Measurements from ENCODE around the gene SYPL1.

SYPL1 gene

GRCh38 chr7:106089647-106090046 is 22.5 kb downstream of the SYPL1 start:
- TF ChIP-seq ELF4 (IDR thresholded peaks at IDR 0.05) (no peak), PKNOX1 (IDR thresholded peaks at IDR 0.05) (no peak), ZNF384 (IDR thresholded peaks at IDR 0.05) (no peak), TARDBP (IDR thresholded peaks at IDR 0.05) (no peak), FOXK2 (IDR thresholded peaks at IDR 0.05) (no peak), LEF1 (IDR thresholded peaks at IDR 0.05; ENCODE audit: borderline replicate concordance) (no peak), ARNT (IDR thresholded peaks at IDR 0.05) (no peak), FOXA1 (IDR thresholded peaks at IDR 0.05) (no peak), SP1 (IDR thresholded peaks at IDR 0.05) (no peak)
- POLR2A ChIA-PET, result no interaction called here
- no peak for DNase-seq (ENCODE audit: extremely low spot score)
- CTCF ChIA-PET, result no interaction called here

GRCh38 chr7:106088014-106088413 is 24.1 kb downstream of the SYPL1 start:
- ChIA-PET POLR2A (no interaction called here), CTCF (no interaction called here)
- DNase-seq (ENCODE audit: extremely low spot score), result no peak
- TF ChIP-seq ZNF384 (IDR thresholded peaks at IDR 0.05) (no peak), SUZ12 (IDR thresholded peaks at IDR 0.05) (no peak)

- DNase-seq (ENCODE audit: extremely low spot score), result no peak
- TF ChIP-seq L3MBTL2 (conservative IDR thresholded peaks at IDR 0.05) (no peak), SUZ12 (IDR thresholded peaks at IDR 0.05) (no peak), LEF1 (IDR thresholded peaks at IDR 0.05; ENCODE audit: borderline replicate concordance) (no peak), PKNOX1 (IDR thresholded peaks at IDR 0.05) (no peak), BHLHE40 (IDR thresholded peaks at IDR 0.05; ENCODE audit: borderline replicate concordance) (no peak), SP1 (IDR thresholded peaks at IDR 0.05) (no peak), TARDBP (IDR thresholded peaks at IDR 0.05) (no peak)
- ChIA-PET CTCF (interaction anchor here (0.7 kb wide), 1 partner anchor 68 kb away, joined by 3 read pairs; no protein-coding TSS in a partner anchor), POLR2A (no interaction called here)
Measured at GRCh38 chr7:106086062-106086461, 26.1 kb downstream of the SYPL1 start.

GRCh38 chr7:106085015-106085414 is 27.1 kb downstream of the SYPL1 start:
- TF ChIP-seq FOXA1 (IDR thresholded peaks at IDR 0.05) (no peak), FOXK2 (IDR thresholded peaks at IDR 0.05) (no peak), L3MBTL2 (conservative IDR thresholded peaks at IDR 0.05) (no peak), ARNT (IDR thresholded peaks at IDR 0.05) (no peak), NFRKB (IDR thresholded peaks at IDR 0.05) (no peak), SUZ12 (IDR thresholded peaks at IDR 0.05) (no peak), BHLHE40 (IDR thresholded peaks at IDR 0.05; ENCODE audit: borderline replicate concordance) (no peak), CTBP1 (IDR thresholded peaks at IDR 0.05; ENCODE audit: borderline replicate concordance) (no peak), PKNOX1 (IDR thresholded peaks at IDR 0.05) (no peak), ZNF384 (IDR thresholded peaks at IDR 0.05) (no peak), SP1 (IDR thresholded peaks at IDR 0.05) (no peak)
- CTCF ChIA-PET, result interaction anchor here (0.6 to 0.7 kb wide), 2 partner anchors 11 to 1141 kb away, joined by 3 read pairs; no protein-coding TSS in a partner anchor
- POLR2A ChIA-PET, result no interaction called here
- no peak for DNase-seq (ENCODE audit: extremely low spot score)

GRCh38 chr7:106083717-106084116 is 28.4 kb downstream of the SYPL1 start:
- ChIA-PET CTCF (no interaction called here), POLR2A (no interaction called here)
- no peak for TF ChIP-seq ELF4 (IDR thresholded peaks at IDR 0.05)
- no peak for TF ChIP-seq BHLHE40 (IDR thresholded peaks at IDR 0.05; ENCODE audit: borderline replicate concordance)
- no peak for TF ChIP-seq FOXM1 (IDR thresholded peaks at IDR 0.05; ENCODE audit: borderline replicate concordance)
- no peak for TF ChIP-seq TARDBP (IDR thresholded peaks at IDR 0.05)
- no peak for DNase-seq (ENCODE audit: extremely low spot score)

GRCh38 chr7:106082087-106082854 is 29.8 kb downstream of the SYPL1 start:
- no peak for DNase-seq (ENCODE audit: extremely low spot score)
- TF ChIP-seq FOXK2 (IDR thresholded peaks at IDR 0.05) (no peak), CTBP1 (IDR thresholded peaks at IDR 0.05; ENCODE audit: borderline replicate concordance) (no peak), FOXM1 (IDR thresholded peaks at IDR 0.05; ENCODE audit: borderline replicate concordance) (no peak), ZNF384 (IDR thresholded peaks at IDR 0.05) (no peak), FOXA1 (IDR thresholded peaks at IDR 0.05) (no peak), NFRKB (IDR thresholded peaks at IDR 0.05) (no peak), ARNT (IDR thresholded peaks at IDR 0.05) (no peak), L3MBTL2 (conservative IDR thresholded peaks at IDR 0.05) (no peak), PKNOX1 (IDR thresholded peaks at IDR 0.05) (no peak), HDGF (IDR thresholded peaks at IDR 0.05; ENCODE audit: borderline replicate concordance) (no peak), BHLHE40 (IDR thresholded peaks at IDR 0.05; ENCODE audit: borderline replicate concordance) (no peak), SUZ12 (IDR thresholded peaks at IDR 0.05) (no peak), ELF4 (IDR thresholded peaks at IDR 0.05) (no peak), LEF1 (IDR thresholded peaks at IDR 0.05; ENCODE audit: borderline replicate concordance) (no peak), SP1 (IDR thresholded peaks at IDR 0.05) (no peak), TARDBP (IDR thresholded peaks at IDR 0.05) (no peak)
- POLR2A ChIA-PET, result no interaction called here
- CTCF ChIA-PET, result no interaction called here

All from HEK293T (cell line).